Esophagus squamous epithelium (tissue), 5 donors: Measurements from ENCODE around the gene DMRTB1. TPM values are rescaled to one million over a fixed set of nuclear protein-coding genes. Genes with fewer than 3 reads are reported as not detected.
"Not testable (repeated sequence)": the region's sequence is repeated elsewhere in the genome, so short reads cannot be mapped to it uniquely, and the experiment has no call there.

Experiments
- DNase-seq: peaks from one replicate; lab custom pipeline; 2025; lab: John Stamatoyannopoulos, UW
- H3K27ac ChIP-seq, 4 donors: fragments of 200-600 bp; sonication (generic); one replicate each; pipeline ENCODE4 v1.5.1; 2016 to 2019; ENCODE audit warnings: mild to moderate bottlenecking in 1 of 4
- H3K27me3 ChIP-seq, 4 donors: fragments of 200-600 bp; sonication (generic); 1 replicate in 3 of 4; 2 replicates in 1 of 4; pipeline versions ENCODE4 v1.5.1 to v1.6.0; 2017 to 2021; ENCODE audit warnings: antibody characterized with exemption in 1 of 4
- H3K36me3 ChIP-seq, 3 donors: fragments of 200-600 bp; sonication (generic); one replicate each; pipeline ENCODE4 v1.5.1; 2016 to 2019
- H3K4me1 ChIP-seq, 3 donors: fragments of 200-600 bp; sonication (generic); one replicate each; pipeline ENCODE4 v1.5.1; 2017 to 2019
- H3K4me3 ChIP-seq, 4 donors: fragments of 200-600 bp; sonication (generic); 1 replicate in 3 of 4; 2 replicates in 1 of 4; pipeline ENCODE4 v1.5.1; 2016 to 2019; ENCODE audit warnings: mild to moderate bottlenecking in 2 of 4, moderate library complexity in 1 of 4
- H3K9me3 ChIP-seq, 3 donors: fragments of 200-600 bp; sonication (generic); one replicate each; pipeline ENCODE4 v1.5.1; 2016 to 2019
- POLR2A ChIP-seq, 4 donors: fragments of 450-650 bp; IDR thresholded peaks; one replicate each; pipeline ENCODE4 v1.6.1; 2017; ENCODE audit warnings: antibody characterized with exemption in 4 of 4, mild to moderate bottlenecking in 4 of 4, moderate library complexity in 3 of 4
- WGBS, 2 donors: methylation state at CpG; one replicate each; pipeline ENCODE4 v1.1.5; 2018; 5-methylcytosine and 5-hydroxymethylcytosine counted together
- intact Hi-C: fragments of 100-400 bp; cut with DNase I; formaldehyde crosslinking; loops from one replicate; pipeline ENCODE4 v1.15.0; 2022
- total RNA-seq, 4 donors: library from RNA; depleted of rRNA; stranded (reverse); fragments of >200 nt; gene quantifications; one replicate each; pipeline ENCODE4 v1.1.0, GENCODE V29; 2016
- TF ChIP-seq, protein P1 (sequence below), 6 experiments: fragments of 450-650 bp in 4 of 6; fragments of 200-600 bp in 2 of 6; sonication (generic) in 2 of 6; IDR thresholded peaks; one replicate each; pipeline ENCODE4 v1.5.1; 2016 to 2019; ENCODE audit warnings: antibody characterized with exemption in 6 of 6, mild to moderate bottlenecking in 4 of 6, moderate library complexity in 4 of 6
- donor health status: DM: yes; HTN: yes; CAD: no.

Gene DMRTB1
- total RNA-seq, 4 donors from 2014 or later: not detected

- Histone ChIP-seq H3K4me3 (no peak overlapping the region), H3K4me1 (no peaks in the 10 kb centered on the region), H3K27ac (no peak overlapping the region), H3K36me3 (no peaks in the 10 kb centered on the region), H3K27me3 (peaks cover 0 to 27% (median 0%) of the 10 kb centered on the region in 4 donors), H3K9me3 (no peaks in the 10 kb centered on the region)
- no peak for DNase-seq
- intact Hi-C loops: no loop called here
- TF ChIP-seq, protein P1, sequence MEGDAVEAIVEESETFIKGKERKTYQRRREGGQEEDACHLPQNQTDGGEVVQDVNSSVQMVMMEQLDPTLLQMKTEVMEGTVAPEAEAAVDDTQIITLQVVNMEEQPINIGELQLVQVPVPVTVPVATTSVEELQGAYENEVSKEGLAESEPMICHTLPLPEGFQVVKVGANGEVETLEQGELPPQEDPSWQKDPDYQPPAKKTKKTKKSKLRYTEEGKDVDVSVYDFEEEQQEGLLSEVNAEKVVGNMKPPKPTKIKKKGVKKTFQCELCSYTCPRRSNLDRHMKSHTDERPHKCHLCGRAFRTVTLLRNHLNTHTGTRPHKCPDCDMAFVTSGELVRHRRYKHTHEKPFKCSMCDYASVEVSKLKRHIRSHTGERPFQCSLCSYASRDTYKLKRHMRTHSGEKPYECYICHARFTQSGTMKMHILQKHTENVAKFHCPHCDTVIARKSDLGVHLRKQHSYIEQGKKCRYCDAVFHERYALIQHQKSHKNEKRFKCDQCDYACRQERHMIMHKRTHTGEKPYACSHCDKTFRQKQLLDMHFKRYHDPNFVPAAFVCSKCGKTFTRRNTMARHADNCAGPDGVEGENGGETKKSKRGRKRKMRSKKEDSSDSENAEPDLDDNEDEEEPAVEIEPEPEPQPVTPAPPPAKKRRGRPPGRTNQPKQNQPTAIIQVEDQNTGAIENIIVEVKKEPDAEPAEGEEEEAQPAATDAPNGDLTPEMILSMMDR (IDR thresholded peaks at IDR 0.05): no peak
- no peak for TF ChIP-seq POLR2A (IDR thresholded peaks at IDR 0.05)
- WGBS, 2 donors: 25 to 33% methylated on average over 5 of the region's 5 CpGs
Measured at GRCh38 chr1:53430261-53430660, 28.9 kb upstream of the DMRTB1 start.

- no peak for DNase-seq
- no peaks in the 10 kb centered on the region for H3K36me3 ChIP-seq
- peaks cover 0 to 32% (median 0%) of the 10 kb centered on the region in 4 donors for H3K27me3 ChIP-seq
- H3K9me3 ChIP-seq: no peaks in the 10 kb centered on the region
- TF ChIP-seq, protein P1 (IDR thresholded peaks at IDR 0.05): no peak
- no peak for TF ChIP-seq POLR2A (IDR thresholded peaks at IDR 0.05)
- intact Hi-C loops: no loop called here
- no peak overlapping the region for H3K4me3 ChIP-seq
- H3K27ac ChIP-seq: no peak overlapping the region
- no peaks in the 10 kb centered on the region for H3K4me1 ChIP-seq
Measured at GRCh38 chr1:53430779-53431178, 28.4 kb upstream of the DMRTB1 start.

DNA sequence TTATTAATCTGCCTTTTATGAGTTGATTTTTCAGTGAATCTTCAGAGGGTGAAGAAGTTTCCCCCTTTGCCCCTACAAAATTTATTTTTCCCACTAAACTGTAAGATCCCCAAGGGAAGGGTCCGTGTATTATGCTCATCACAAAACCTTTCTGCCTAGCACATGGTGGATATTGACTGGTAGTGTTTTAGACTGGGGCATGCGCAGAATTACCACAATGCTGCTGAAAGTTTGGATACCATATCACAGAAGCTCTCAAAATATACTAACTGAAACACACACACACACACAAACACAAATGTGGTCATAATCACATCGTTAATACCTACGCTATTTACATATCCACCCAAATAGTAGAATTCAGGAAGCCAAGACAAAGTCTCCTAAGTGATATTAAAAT lies 28.0 kb upstream of the DMRTB1 start:
- Histone ChIP-seq H3K27me3 (peaks cover 0 to 37% (median 0%) of the 10 kb centered on the region in 4 donors), H3K9me3 (no peaks in the 10 kb centered on the region), H3K4me3 (no peak overlapping the region), H3K36me3 (no peaks in the 10 kb centered on the region), H3K4me1 (no peaks in the 10 kb centered on the region), H3K27ac (no peak overlapping the region)
- 79 to 86% methylated on average over 4 of the region's 4 CpGs for WGBS, 2 donors
- intact Hi-C loops: no loop called here
- no peak for DNase-seq
- TF ChIP-seq POLR2A (IDR thresholded peaks at IDR 0.05): no peak
- TF ChIP-seq, protein P1 (IDR thresholded peaks at IDR 0.05): no peak

- TF ChIP-seq, protein P1 (IDR thresholded peaks at IDR 0.05): no peak
- no peak for TF ChIP-seq POLR2A (IDR thresholded peaks at IDR 0.05)
- 44 to 64% methylated on average over 5 of the region's 5 CpGs for WGBS, 2 donors
- DNase-seq: no peak
- Histone ChIP-seq H3K36me3 (no peaks in the 10 kb centered on the region), H3K27ac (no peak overlapping the region), H3K9me3 (no peaks in the 10 kb centered on the region), H3K27me3 (peaks cover 0 to 40% (median 0%) of the 10 kb centered on the region in 4 donors), H3K4me3 (no peak overlapping the region), H3K4me1 (no peaks in the 10 kb centered on the region)
- intact Hi-C loops: no loop called here
Measured at GRCh38 chr1:53431805-53432565, 27.2 kb upstream of the DMRTB1 start.

- no peak for DNase-seq
- no peaks in the 10 kb centered on the region for H3K36me3 ChIP-seq
- intact Hi-C loops: no loop called here
- no peak for TF ChIP-seq POLR2A (IDR thresholded peaks at IDR 0.05)
- TF ChIP-seq, protein P1 (IDR thresholded peaks at IDR 0.05): no peak
- H3K4me3 ChIP-seq: no peak overlapping the region
- no peaks in the 10 kb centered on the region for H3K9me3 ChIP-seq
- H3K27ac ChIP-seq: no peak overlapping the region
- H3K4me1 ChIP-seq: no peaks in the 10 kb centered on the region
- H3K27me3 ChIP-seq: peaks cover 0 to 40% (median 0%) of the 10 kb centered on the region in 4 donors
- 75 to 83% methylated on average over 3 of the region's 3 CpGs for WGBS, 2 donors
Measured at GRCh38 chr1:53432611-53433010, 26.6 kb upstream of the DMRTB1 start.

GRCh38 chr1:53434405-53435007 lies 24.7 kb upstream of the DMRTB1 start:
- H3K9me3 ChIP-seq, H3K4me3 ChIP-seq, DNase-seq, H3K27ac ChIP-seq, H3K4me1 ChIP-seq, H3K36me3 ChIP-seq, intact Hi-C loops: not testable (repeated sequence)
- H3K27me3 ChIP-seq: peaks cover 0 to 40% (median 0%) of the 10 kb centered on the region in 4 donors
- WGBS, 2 donors: 87 to 93% methylated on average over 3 to 7 of the region's 10 CpGs
